ENCODE results near the gene STIL.

- TF ChIP-seq CTCF (IDR thresholded peaks at IDR 0.05; ENCODE audit: borderline replicate concordance, extremely low read depth, low read length, poor library complexity, severe bottlenecking), result no peak
- TF ChIP-seq EZH2 (IDR thresholded peaks at IDR 0.05; ENCODE audit: borderline replicate concordance, low read depth, low read length, severe bottlenecking), result no peak
Observed at GRCh38 chr1:47334765-47335435, 21.0 kb upstream of the STIL start.

All from DND-41 (cell line).